Frontal cortex (tissue), 4 donors: ENCODE measurements around the gene GLI2. TPM values are rescaled to one million over a fixed set of nuclear protein-coding genes. Genes with fewer than 3 reads are reported as not detected.

Experiments used
- DNase-seq, 2 donors: peaks; one replicate each; pipeline ENCODE4 v3.0.0; 2012; ENCODE audit warnings: low spot score in 2 of 2
- FAIRE-seq: peaks from 2 replicates; lab custom pipeline; 2012; peaks lifted over from hg19 to GRCh38; lab: Jason Lieb, UNC
- total RNA-seq: library from RNA; depleted of rRNA; stranded (reverse); fragments of >200 nt; gene quantifications from one replicate; pipeline ENCODE4 v1.2.3, GENCODE V29; 2014
- donor health status: control.
- donor health status: control.
- donor health status: control.

Gene GLI2
- total RNA-seq, 1 donor from 2014 or later, result 0.41 TPM

DNA sequence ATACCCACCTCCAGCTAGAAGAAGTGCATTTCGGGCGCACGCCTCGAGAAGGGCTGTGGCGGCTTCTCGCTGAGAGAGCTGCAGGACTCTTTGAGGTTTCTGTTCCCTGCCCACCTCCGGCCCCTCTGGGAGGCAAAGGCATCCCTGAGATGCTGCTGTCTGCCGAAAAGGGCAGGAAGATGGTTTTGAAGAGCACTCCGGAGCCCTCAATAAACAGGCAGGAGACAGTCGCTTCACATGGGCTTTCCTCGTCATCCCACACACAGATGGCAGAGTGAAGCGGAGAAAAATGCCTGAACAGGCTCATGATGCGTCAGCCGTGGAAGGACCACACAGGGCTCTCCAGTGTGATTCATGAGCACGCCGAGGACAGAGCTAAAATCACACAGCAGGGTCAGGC is 25.4 kb upstream of the GLI2 start:
- DNase-seq, result peak in 1 of 2 donors; percentile 37
- FAIRE-seq, result no peak

DNA sequence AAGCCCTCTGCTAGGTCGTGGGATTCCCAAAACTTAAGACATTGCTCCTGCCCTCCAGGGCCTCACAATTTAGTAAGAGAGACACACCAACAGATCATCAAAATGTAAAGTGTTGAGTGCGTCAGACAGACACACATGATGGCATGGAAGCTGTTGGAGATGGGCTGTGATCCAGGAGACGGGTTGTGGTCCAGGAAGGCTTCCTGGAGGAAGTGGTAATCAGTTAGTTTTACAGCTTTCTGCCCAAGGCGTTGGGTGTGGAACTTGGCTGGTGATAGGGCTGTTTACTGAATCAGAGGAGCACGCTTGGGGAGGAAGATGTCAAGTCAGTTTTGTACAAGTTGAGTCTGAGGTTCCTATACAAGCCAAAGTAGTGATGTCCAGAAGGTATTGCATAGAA is 24.0 kb upstream of the GLI2 start:
- DNase-seq (no peak), FAIRE-seq (no peak)

DNA sequence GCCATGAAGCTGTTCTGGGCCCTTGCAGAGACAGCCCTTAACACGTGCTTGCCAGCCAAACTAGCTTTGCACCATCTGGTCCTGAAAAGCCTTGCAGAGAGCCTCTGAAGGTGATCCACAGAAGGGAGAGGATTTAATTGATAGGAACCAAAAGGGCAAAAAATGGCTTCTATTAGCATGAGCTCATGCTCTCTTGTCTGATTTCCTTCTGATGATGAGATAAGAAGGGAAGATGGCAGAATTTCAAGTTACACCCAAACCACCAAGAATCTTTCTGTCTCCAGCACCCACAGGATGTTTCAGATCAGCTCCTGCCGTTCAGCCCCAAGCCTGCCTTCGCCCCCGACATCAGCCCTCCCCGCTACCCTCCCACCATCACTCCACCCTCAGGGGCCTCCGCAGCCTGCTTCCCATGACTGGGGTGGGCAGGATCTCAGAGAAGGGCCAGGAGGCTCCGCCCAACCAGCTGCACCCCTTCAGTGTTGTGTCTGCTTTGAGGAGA is 23.4 kb upstream of the GLI2 start:
- DNase-seq, result no peak

DNA sequence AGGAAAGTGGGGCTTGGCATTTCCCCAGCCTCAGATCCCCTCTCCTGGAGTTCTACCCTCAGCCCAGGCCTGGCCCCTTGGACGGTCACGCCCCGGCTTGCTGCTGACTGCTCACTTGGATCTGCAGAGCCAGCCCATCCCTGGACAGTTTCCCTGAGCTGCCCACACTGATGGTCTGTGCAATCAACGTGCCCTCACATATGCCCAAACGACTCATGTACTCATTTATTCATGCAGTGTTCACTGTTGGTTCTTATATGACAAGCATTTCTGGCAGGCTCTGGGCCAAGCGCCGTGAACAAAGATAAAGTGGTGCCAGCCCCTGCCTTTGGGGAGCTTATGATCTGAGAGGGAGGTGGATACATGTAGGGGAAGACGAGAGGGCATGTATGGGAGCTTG is 20.3 kb upstream of the GLI2 start:
- DNase-seq (no peak), FAIRE-seq (no peak)

More for the DNA sequence above, 23.4 kb upstream of the GLI2 start:
- no peak for FAIRE-seq

DNA sequence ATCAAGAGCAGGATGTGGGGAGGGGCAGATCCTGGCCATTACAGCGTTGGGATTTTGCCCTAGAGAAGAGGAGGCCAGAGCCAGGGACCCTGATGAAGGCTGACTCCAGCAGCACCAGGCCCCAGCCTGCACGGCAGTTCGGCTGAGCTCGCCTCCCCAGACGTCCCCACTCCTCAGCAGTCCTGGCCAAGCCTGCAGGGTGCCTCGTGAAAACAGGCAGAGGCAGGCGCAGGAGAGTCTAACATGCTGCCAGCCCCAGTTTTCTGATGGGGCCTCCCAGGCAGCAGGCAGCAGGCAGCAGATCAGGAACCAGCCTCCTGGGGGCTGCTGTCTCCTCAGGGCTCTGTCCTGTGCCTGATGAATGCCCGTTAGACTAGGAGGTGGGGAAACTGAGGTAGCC is 19.7 kb upstream of the GLI2 start:
- FAIRE-seq (no peak), DNase-seq (no peak)

DNA sequence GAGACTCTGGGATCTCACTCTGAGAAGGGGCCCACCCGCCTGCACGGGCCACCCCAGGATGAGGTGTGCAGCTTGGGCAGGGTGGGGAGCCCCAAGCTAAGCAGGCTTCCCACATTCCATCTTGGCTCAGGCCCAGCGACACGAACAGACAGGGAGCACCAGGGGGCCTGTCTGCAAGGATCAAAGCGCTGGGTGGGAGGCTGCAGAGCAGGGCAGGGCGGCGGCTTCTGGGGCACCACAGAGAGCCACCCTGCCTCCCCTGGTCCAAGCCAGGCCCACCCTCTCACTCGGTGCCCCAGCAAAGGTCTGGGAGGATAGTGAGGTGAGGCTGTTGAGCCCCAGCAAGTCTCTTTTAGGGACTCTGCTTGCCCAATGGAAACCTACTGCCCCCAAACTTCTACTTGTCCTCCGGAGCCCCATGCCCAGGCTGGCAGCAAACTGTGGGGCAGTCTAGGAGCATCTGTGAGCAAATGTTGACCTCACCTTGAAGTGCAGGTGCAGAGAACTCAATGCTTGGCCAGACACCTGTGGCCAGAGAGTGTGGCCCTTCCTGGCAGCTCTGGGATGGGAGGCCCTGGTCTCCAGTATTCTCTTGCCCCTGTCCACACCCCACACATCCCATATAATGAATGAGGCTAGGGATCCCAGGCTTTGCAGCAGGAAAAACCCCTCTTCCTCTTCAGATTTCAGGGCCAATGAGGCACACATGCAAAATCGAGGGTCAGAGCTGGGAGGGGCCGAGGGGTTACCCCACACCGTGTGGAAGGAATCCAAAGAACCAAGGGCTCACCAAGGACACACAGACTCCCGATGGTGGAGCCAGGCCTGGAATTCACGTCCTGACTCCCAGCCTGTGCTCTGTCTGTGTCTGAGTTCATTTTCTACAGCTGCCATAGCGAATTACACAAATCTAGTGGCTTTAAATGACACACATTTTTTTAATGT is 18.8 kb upstream of the GLI2 start:
- FAIRE-seq, result no peak
- no peak for DNase-seq

DNA sequence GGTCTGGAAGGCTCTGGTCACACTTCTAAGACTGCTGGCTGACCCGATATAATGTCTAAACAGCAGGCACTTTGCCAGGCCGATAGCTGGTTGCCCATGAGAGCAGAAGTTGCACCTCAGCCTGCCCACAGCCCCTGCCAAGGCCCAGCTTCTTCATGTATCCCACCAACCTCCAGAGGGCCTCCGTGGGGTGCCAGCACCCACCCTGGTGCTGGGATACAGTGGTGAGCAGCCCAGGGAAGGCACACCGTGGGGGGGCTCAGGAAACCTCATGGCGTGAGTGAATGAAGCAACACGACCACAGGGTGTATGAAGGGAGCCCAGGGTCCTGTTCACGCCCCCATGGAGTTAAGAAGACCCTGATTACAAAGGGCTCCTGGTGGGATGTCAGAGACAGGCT is 16.2 kb upstream of the GLI2 start:
- FAIRE-seq (no peak), DNase-seq (no peak)

DNA sequence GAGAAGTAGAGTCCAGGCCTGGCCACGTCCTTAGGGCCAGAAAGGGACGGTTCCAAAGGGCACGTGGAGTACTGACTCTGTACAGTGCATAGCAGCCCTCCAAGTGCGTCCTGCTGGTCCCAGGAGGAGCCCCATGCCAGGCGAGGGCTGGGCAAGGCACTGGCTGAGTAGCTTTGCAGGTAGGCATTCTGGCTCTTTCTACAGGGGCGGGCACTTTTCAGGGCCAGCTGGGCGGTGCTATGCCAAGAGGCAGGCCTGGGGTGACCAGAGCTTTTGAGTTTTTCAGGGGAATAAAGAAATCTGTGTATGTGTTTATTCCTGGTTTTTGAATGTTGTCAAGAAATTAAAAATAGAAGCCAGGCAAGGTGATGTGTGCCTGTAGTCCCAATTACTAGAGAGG is 15.4 kb upstream of the GLI2 start:
- FAIRE-seq, result no peak
- no peak for DNase-seq

DNA sequence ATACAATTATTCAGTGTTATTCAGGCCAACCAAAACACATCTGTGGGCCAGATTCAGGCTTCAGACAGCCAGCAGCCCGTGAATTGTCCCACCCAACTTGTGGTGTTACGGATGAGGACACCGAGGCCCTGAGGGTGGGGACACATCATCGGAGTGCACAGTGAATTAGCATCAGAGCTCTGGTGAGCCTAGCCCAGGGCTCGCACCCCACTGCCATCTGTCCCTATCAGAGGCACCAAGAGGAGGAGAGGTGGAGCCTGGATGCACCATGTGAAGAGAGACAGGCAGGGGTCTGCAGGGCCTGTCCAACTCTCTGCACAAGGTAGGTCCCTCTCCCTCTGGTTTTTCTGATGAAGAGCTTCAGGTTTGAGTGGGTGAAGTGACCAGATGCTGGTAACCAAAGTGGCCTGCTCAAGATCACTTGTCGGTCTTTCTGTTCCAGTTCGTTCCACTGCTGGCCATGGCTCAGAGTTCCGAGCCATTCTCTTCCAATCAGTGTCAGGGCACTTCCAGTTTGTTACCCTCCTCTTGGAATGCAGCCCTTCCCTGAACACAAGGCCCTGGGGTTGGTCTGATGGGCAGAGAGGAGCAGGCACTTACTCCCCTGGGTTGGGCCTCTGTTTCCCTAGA is 14.8 kb upstream of the GLI2 start:
- FAIRE-seq (no peak), DNase-seq (no peak)

DNA sequence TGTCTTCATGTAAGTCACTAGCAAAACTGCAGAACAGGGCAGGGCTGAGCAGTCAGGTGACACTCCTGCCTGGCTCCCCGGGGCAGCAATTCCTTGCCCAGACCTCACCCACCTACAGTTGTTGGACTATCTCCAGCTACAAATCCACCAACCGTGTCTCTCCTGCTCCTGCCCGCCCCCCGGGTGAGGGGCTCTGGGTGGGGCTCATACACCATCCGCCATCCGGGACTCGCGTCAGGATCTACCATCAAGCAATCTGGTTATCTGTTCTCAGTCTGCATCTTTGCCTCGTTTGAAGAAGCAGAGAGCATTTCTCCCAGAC is 13.5 kb upstream of the GLI2 start:
- no peak for DNase-seq
- no peak for FAIRE-seq

DNA sequence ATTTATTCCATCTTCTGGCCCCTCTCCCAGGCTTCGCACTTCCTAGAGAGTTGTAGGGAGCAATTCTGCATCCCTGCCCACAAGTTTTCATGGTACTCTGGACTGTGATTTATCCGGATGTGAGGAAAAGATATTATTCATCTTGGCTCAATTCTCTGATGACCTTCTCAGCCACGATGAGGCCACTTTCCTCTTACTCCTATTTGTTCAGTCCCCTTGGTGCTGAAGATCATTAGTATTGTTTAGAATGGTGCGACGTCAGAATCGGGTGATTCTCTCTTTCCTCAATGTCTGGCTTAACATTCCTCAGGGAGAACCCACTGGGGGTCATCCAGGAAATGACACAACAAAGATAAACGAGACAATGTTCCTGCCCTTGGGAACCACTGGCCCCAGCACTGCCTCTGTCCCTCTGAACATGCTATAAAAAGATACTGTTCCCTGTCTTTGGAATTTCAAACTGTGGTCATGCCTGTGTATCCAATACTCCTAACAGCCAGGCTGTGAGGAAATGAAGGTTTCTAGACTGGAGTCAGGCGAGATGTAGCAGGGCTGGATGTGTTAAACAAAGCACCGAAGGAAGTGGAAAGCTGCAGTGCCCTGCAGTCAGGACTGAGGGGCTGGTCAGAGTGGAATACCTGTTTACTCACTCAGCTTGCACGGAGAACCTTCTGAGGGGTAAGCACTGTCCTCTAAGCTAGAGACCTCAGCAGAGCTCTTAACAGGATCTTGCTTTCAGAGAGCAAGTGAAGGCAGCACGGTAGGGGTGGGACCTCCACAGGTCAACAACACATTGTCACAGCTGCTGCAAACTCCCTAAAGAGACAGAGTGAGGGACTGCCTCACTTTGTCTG is 12.9 kb upstream of the GLI2 start:
- DNase-seq (no peak), FAIRE-seq (no peak)

DNA sequence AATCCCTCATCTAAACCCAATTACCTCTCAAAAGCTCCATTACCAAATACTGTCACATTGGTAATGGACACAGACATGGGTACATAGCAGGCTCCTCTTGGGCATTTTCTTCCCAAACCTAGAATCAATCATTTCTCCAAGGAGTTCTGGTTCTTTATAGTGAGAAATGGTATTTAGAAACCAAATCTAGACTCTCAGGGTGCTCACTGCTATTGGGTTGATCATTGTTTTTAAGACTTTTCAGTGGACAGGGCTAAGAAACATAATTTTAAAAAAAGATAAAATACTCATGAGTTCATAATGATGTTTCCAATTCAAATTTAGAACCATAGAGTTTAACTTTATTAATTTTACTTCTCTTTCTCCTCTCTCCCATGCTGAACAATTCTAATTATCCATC is 9.4 kb upstream of the GLI2 start:
- FAIRE-seq (no peak), DNase-seq (no peak)

DNA sequence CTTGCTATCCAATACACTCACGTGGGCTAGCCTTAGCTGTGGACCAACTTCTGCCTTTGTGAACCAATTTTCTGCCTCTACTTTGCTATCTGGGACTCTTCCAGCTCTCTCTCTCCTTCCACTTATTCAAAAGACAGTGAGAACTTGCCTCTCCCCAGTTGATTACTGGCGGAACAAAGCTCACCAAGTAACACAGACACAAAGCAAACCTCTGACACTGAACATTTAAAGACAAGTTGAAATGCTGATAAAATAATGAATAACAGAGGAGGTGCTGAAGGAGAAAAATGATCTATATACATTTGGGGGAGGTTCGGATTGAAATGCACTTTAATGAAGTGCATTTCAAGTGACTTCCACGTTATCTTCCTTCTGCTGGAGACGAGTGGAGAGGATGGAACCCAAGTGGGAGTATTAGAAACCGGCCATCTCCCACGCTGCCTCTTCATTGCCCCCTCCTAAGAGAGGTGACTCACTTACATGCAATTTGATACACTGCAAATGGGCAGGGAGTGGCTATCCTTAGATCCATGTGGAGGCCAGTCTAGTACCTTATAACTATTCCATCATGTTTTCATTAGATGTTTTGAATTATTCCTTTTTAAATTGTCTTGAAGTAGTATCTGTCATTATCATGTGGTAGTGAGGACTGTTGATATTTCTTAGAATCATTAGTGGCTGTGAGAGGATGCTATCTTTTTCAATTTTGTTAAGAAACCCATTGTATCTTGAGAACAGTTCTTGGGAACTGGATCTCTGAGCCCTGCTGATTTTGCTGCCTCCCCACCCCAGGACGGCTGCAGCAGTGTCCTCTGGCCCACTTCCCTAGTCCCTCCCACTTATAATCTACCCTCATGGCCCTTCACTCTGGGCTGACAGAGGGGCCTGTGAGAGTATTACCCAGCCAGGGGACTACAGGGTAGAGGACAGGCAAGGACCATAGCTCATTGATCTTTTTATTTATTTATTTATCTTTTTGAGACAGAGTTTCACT is 6.0 kb upstream of the GLI2 start:
- no peak for DNase-seq
- no peak for FAIRE-seq

DNA sequence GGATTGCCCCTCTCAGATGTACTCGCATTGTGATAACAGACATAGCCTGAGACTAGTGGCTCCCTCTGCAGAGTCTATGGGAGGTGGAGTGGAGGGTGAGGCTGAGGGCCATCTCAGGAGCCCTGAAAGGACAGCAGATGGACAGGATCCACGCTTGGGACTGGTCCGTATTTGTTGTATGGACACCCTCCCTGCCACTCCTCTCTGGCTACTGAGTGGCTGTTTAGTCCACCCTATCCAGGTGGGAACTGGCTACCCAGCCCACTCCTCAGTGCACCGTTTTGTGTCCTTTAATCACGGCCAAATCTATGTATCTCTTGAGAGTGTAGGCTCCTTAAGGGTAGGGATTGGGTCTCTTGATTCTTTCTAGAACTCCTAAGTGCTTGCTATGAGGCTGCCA is 4.5 kb upstream of the GLI2 start:
- DNase-seq (no peak), FAIRE-seq (no peak)

DNA sequence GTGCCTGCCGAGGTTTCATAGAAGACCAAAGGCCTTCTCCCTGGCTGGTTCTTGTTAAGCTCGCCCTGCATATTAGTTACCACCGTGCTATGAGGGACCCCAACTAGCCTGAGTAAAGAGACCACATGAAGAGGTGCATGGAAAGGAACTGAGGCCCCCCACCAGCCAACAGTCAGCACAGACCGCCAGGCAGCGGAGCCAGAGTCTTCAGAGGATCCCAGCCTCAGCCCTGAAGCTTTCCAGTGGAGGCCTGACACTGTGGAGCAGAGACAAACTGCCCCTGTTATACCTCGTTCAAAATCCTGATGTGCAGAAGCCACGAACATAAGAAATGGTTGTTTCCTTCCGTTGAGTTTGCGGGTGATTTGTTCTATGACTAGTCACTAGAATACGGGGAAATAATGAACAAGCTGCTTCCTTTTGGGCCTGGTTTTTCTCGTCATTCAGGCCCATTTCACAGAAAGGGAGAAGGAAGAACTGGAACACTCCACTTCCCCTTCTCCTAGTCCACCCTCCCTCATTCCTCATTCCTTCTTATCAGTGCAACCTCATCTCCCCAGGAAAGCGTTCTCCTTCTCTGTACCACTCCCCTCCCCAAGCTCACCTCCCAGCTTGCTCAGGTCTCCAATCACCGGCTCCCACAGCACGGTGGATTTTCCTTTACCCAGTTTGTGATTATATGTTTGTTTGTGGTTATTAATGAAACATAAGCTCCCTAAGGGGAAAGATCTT is 3.0 kb upstream of the GLI2 start:
- FAIRE-seq (no peak), DNase-seq (no peak)

DNA sequence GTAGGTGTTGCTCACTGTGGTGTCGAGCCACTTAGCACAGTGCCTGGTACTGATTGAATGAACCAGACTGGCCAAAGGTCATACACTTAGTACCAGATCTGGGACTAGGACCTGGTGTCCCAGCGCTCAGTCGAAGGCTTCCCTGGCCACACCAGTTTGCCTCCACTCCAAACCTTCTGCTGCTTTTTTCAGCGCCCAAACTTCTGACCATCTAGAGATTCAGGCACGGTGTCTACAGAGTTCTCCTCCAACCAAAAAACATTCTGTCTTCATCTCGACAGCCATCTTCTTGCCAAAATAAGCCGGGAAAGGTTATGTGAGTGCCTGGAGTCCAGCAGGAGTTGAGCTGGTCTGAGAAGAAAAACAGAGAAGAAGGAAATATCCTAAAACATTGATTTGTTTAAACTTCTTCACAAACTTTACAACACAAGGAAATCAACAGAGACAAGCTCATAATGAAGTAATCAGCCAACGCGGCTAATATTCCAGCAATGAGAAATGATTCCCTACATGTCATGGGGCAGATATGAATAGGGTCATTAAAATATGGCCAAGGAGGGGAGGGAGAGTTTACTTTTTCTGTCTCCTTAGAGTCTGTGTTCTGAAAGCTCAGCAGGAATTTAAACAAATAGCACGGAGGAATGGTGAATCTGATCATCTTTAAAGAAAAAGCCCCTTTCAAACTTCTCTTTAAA is 2.3 kb upstream of the GLI2 start:
- DNase-seq, result no peak
- no peak for FAIRE-seq

DNA sequence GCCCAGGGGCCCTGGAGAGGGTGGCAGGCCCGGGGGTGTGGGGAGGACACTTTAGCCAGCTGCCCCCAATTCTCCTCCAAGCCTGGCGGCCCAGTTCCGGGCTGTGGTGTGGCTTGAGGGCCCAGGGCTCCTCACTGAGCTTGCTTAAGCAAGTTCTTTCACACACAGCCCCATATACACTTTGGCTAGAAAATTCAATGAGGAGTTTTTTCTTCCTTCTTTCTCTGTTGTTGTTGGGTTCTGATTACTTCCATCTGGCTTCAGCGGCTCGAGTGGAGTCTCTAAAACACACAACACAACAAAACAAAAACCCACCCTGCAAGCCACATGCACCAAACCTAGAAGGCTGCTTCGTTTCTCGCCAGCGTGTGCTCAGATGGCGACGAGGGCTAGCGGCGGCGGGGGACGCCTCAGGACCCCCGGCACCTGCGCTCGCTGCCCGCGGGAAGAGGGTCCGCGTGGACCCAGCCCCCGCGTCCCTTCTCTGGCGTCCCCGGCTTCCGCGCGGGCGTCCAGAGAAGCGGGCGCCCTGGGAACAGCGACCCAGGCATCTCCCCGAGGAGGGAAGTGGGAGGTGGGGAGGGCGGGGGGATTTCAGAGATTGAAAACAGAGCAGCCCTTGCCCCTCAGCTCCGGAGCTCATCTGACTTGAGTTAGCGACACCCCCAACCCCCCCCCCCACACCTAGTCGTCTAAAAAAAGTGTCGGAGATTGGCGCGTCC is 577 bp upstream of the GLI2 start:
- no peak for FAIRE-seq

More for the DNA sequence above, 577 bp upstream of the GLI2 start:
- no peak for DNase-seq
